Measurements from ENCODE around the gene CCL28. TPM values are rescaled to one million over a fixed set of nuclear protein-coding genes. Genes with fewer than 3 reads are reported as not detected.
A peak's percentile ranks its signal among the peaks of the same experiment; 100 is the strongest.

CCL28 gene
- total and polyA plus RNA-seq, 2 of the 13 experiments (the other 11 are each of a cell fraction or from before 2014, with no cell fraction given) = 0.03 TPM; not detected in 1

- TF ChIP-seq ZNF768 (CRISPR knock-in tag; IDR thresholded peaks at IDR 0.05) (no peak), ZNF362 (CRISPR knock-in tag; IDR thresholded peaks at IDR 0.05; ENCODE audit: borderline replicate concordance) (no peak), CBX5 (CRISPR knock-in tag; IDR thresholded peaks at IDR 0.05; ENCODE audit: borderline replicate concordance) (no peak), HOMEZ (CRISPR knock-in tag; IDR thresholded peaks at IDR 0.05; ENCODE audit: low read depth) (0 out of 2 replicates have a peak, but pooled peaks have one; percentile 36), ZBTB34 (CRISPR knock-in tag; IDR thresholded peaks at IDR 0.05) (no peak), HOXA7 (CRISPR knock-in tag; IDR thresholded peaks at IDR 0.05) (no peak), IRX3 (CRISPR knock-in tag; IDR thresholded peaks at IDR 0.05; ENCODE audit: borderline replicate concordance, low read depth) (no peak), KDM2A (CRISPR knock-in tag; IDR thresholded peaks at IDR 0.05; ENCODE audit: borderline replicate concordance, low read depth) (no peak), SUZ12 (IDR thresholded peaks at IDR 0.05; ENCODE audit: low read depth, low read length) (no peak), CBX2 (IDR thresholded peaks at IDR 0.05; ENCODE audit: low read depth, low read length) (no peak), CBX2 (CRISPR knock-in tag; IDR thresholded peaks at IDR 0.05; ENCODE audit: low read depth) (no peak), YEATS4 (CRISPR knock-in tag; IDR thresholded peaks at IDR 0.05; ENCODE audit: borderline replicate concordance) (no peak), ZNF280B (CRISPR knock-in tag; IDR thresholded peaks at IDR 0.05; ENCODE audit: borderline replicate concordance) (no peak), CAMTA2 (CRISPR knock-in tag; IDR thresholded peaks at IDR 0.05; ENCODE audit: borderline replicate concordance) (no peak), ZFP82 (CRISPR knock-in tag; IDR thresholded peaks at IDR 0.05; ENCODE audit: borderline replicate concordance) (no peak), ETS1 (CRISPR knock-in tag; IDR thresholded peaks at IDR 0.05) (no peak), ZNF275 (CRISPR knock-in tag; IDR thresholded peaks at IDR 0.05; ENCODE audit: borderline replicate concordance) (no peak), SMARCC2 (IDR thresholded peaks at IDR 0.05) (no peak), ZNF792 (CRISPR knock-in tag; IDR thresholded peaks at IDR 0.05) (no peak), ZBTB1 (CRISPR knock-in tag; IDR thresholded peaks at IDR 0.05; ENCODE audit: borderline replicate concordance) (no peak)
Observed at GRCh38 chr5:43389679-43390329, 22.4 kb downstream of the CCL28 start (continued).

All from HepG2 (cell line).